BJ (cell line): ENCODE measurements around the gene PABPC4L. TPM values are rescaled to one million over a fixed set of nuclear protein-coding genes. Genes with fewer than 3 reads are reported as not detected.
"Not testable (repeated sequence)": the region's sequence is repeated elsewhere in the genome, so short reads cannot be mapped to it uniquely, and the experiment has no call there.

ENCODE experiments used
- CTCF ChIA-PET: fragments of 350-600 bp; formaldehyde crosslinking; extraction: SDS; loops from one replicate; lab custom pipeline; 2021; ENCODE audit warnings: antibody characterized with exemption, inconsistent platforms; lab: Yijun Ruan, JAX
- POLR2A ChIA-PET: fragments of 300-600 bp; sonication (Branson Sonifier 250); formaldehyde crosslinking; extraction: SDS; loops from one replicate; lab custom pipeline; 2021; ENCODE audit warnings: antibody characterized with exemption; lab: Charles Lee
- DNase-seq: peaks from one replicate; pipeline ENCODE4 v3.0.0-alpha.2; 2011; ENCODE audit warnings: low read depth
- H3K27me3 ChIP-seq: 2 replicates; pipeline ENCODE4 v1.6.0; 2011; ENCODE audit warnings: low read length; ENCODE audit not compliant: control insufficient read depth, insufficient read depth
- H3K36me3 ChIP-seq: 2 replicates; pipeline ENCODE4 v1.5.1; 2011; ENCODE audit warnings: low read length; ENCODE audit not compliant: control insufficient read depth, insufficient read depth
- H3K4me3 ChIP-seq: 2 replicates; pipeline ENCODE4 v1.5.1; 2011; ENCODE audit warnings: low read depth, mild to moderate bottlenecking, control low read depth, low read length
- CTCF ChIP-seq: IDR thresholded peaks from 2 replicates; pipeline ENCODE4 v1.5.1; 2011; ENCODE audit warnings: low read depth, mild to moderate bottlenecking, control low read depth, inconsistent platforms, low read length, moderate library complexity; ENCODE audit not compliant: insufficient read depth
- polyA plus RNA-seq: library from polyadenylated mRNA; depleted of rRNA; stranded (reverse); fragments of >200 nt; gene quantifications from 2 replicates; pipeline ENCODE4 v1.2.3, GENCODE V29; 2011

PABPC4L gene
- polyA plus RNA-seq, 1 experiment: 2.5 TPM

- H3K27me3 ChIP-seq: no peaks in the 10 kb centered on the region
- no peak overlapping the region for H3K4me3 ChIP-seq
- no peak for DNase-seq
- no peak for TF ChIP-seq CTCF
- H3K36me3 ChIP-seq: no peaks in the 10 kb centered on the region
- ChIA-PET CTCF (no interaction called here), POLR2A (no interaction called here)
Observed at GRCh38 chr4:134215620-134216344, 14.2 kb upstream of the PABPC4L start.

GRCh38 chr4:134207955-134208354 is 6.4 kb upstream of the PABPC4L start:
- POLR2A ChIA-PET, H3K27me3 ChIP-seq, DNase-seq, H3K4me3 ChIP-seq, H3K36me3 ChIP-seq, CTCF ChIA-PET: not testable (repeated sequence)

- CTCF ChIA-PET: no interaction called here
- peak overlapping the region; percentile 56; the same call in 1 of the 2 replicates for H3K4me3 ChIP-seq
Observed at GRCh38 chr4:134202166-134202956, 772 bp upstream of the PABPC4L start.

GRCh38 chr4:134200811-134201215 is 776 bp downstream of the PABPC4L start:
- no peaks in the 10 kb centered on the region for H3K36me3 ChIP-seq
- ChIA-PET POLR2A (no interaction called here), CTCF (no interaction called here)
- TF ChIP-seq CTCF: no peak
- peak overlapping the region; percentile 56 for H3K4me3 ChIP-seq
- no peaks in the 10 kb centered on the region for H3K27me3 ChIP-seq
- DNase-seq: no peak

More at GRCh38 chr4:134202166-134202956, 772 bp upstream of the PABPC4L start:
- no peak for DNase-seq
- H3K27me3 ChIP-seq: no peaks in the 10 kb centered on the region
- POLR2A ChIA-PET: interaction anchor here (0.6 to 0.7 kb wide), 2 partner anchors 26 to 127 kb away, joined by 3 read pairs; no protein-coding TSS in a partner anchor
- H3K36me3 ChIP-seq: no peaks in the 10 kb centered on the region
- TF ChIP-seq CTCF: no peak

GRCh38 chr4:134189949-134190348 is 11.6 kb downstream of the PABPC4L start:
- POLR2A ChIA-PET: no interaction called here
- CTCF ChIA-PET: no interaction called here

More at GRCh38 chr4:134189949-134190348, 11.6 kb downstream of the PABPC4L start:
- Histone ChIP-seq H3K27me3 (no peaks in the 10 kb centered on the region), H3K4me3 (no peak overlapping the region), H3K36me3 (no peaks in the 10 kb centered on the region)
- TF ChIP-seq CTCF: no peak
- no peak for DNase-seq
